ENCODE data around the gene LBH.
A peak's percentile ranks its signal among the peaks of the same experiment; 100 is the strongest.

The LBH gene

DNA sequence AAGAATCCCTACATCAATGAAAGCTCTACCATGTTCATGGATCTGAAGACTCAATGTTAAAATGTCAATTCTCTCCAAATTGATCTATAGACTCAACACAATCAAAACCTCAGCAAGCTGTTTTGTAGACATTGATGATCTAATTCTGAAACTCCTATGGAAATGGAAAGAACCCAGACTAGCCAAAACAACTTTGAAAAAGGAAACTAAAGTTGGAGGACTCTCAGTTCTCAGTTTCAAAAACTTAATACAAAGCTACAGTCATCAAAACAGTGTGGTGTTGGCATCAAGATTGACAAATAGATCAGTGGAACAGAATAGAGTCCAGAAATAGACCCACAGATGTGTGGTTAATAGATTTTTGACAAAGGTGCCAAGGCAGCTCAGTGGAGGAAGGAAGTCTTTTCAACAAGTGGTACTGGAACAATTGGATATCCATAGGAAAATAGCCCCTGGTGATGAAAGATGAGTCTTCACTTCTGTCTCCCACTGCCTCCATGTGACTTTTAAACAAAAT is 30.4 kb downstream of the LBH start:
- TF ChIP-seq, protein P1, sequence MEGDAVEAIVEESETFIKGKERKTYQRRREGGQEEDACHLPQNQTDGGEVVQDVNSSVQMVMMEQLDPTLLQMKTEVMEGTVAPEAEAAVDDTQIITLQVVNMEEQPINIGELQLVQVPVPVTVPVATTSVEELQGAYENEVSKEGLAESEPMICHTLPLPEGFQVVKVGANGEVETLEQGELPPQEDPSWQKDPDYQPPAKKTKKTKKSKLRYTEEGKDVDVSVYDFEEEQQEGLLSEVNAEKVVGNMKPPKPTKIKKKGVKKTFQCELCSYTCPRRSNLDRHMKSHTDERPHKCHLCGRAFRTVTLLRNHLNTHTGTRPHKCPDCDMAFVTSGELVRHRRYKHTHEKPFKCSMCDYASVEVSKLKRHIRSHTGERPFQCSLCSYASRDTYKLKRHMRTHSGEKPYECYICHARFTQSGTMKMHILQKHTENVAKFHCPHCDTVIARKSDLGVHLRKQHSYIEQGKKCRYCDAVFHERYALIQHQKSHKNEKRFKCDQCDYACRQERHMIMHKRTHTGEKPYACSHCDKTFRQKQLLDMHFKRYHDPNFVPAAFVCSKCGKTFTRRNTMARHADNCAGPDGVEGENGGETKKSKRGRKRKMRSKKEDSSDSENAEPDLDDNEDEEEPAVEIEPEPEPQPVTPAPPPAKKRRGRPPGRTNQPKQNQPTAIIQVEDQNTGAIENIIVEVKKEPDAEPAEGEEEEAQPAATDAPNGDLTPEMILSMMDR (IDR thresholded peaks at IDR 0.05; ENCODE audit: low read depth, low read length) = no peak
- H3K4me3 ChIP-seq (replicated peaks in 1 of 2; ENCODE audit: low read depth in 2 of 2, low read length in 2 of 2) = no peak overlapping the region
- no peak for DNase-seq (ENCODE audit: low read depth in 2 of 2)

DNA sequence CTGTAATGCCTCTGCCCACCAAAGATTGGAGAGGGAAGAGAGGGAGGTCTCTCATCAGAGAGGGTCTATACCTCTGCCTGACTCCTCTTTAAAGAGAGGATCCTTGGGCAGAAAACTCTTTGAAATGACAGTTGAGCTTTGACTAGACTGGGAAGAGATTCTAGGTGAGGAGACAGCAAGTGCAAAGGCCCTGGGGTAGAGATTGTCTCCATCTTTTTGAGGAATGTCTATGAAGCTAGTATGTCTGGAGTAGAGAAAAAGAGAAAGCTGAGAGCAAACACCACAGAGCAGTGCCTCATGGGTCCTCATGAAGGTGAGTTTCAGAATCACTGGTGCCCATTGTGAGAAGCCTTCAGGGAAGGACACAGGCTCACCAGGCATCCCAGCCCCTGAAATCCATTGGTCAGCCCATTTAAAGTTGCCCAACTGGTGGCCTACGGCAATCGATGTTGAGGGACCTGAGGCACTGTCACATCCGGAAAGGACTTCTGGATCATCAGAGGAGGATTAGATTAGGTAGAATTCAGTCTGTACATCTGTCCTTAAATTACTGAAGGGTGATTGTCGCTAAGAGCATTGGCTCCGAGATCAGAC is 31.5 kb downstream of the LBH start:
- TF ChIP-seq, protein P1 (IDR thresholded peaks at IDR 0.05; ENCODE audit: low read depth, low read length) = no peak
- DNase-seq (ENCODE audit: low read depth in 2 of 2) = no peak
- H3K4me3 ChIP-seq (replicated peaks in 1 of 2; ENCODE audit: low read depth in 2 of 2, low read length in 2 of 2) = no peak overlapping the region

DNA sequence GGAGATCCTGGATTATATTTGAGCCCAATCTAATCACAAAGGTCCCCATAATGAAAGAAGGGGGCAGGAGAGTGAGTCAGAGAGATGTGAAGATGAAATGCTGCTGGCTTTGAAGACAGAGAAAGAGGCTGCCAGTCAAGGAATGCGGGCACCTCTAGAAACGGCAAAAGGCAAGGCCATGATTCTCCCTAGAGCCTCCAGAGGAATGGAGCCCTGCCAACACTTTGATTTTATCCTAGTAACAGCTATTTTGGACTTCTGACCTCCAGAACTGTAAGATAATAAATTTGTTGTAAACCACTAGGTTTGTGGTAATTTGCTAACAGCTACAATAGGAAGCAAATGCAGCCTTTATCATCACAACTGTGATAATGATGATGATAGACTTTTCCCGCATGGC is 32.9 kb downstream of the LBH start:
- DNase-seq (ENCODE audit: low read depth in 2 of 2) = no peak
- TF ChIP-seq, protein P1 (IDR thresholded peaks at IDR 0.05; ENCODE audit: low read depth, low read length) = no peak
- no peak overlapping the region for H3K4me3 ChIP-seq (replicated peaks in 1 of 2; ENCODE audit: low read depth in 2 of 2, low read length in 2 of 2)

DNA sequence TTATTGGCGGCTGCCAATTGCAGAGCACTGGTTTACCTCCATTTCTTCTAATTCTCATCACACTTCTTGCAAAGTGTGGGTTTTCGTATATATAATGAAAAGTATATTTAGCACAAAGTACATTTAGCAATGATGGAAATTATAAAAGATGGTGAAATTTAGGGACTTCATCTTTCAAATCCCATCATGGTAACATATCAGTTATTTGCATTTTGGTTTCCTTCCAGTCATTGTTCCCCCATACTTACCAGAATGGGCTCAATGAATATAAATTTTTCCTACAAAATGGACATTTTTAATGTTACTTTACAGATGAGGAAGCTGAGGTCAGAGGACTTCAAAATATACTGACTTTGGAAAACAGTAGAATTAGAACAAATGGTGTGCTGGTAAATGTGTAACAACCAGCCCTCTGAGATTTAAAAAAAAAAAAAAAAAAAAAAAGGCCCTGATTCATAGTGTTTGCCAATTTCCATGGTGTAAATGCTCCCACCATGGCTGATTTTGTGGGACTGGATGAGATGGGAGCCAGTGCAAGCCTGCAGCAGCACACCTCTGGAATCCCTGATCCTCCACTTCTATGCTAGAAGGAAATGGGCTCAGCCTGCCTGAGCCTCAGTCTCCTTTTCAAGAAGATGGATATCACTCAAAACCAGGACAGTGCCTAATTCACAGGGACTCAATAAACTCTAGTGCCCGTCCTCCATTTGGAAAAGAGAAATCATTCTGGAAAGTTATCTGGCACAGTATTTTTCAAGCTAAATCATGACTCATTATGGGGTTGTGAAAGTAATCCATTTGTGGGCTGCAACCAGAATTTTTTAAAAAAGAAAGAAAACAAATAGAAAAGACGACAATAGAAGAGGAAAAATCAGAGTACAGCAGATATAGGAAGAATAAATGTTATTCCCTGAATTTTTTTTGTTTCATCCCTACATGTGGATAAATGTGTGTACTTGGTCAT is 34.0 kb downstream of the LBH start:
- peak; percentile 54 to 55 for DNase-seq (ENCODE audit: low read depth in 2 of 2)
- TF ChIP-seq, protein P1 (IDR thresholded peaks at IDR 0.05; ENCODE audit: low read depth, low read length) = no peak
- no peak overlapping the region for H3K4me3 ChIP-seq (replicated peaks in 1 of 2; ENCODE audit: low read depth in 2 of 2, low read length in 2 of 2)

DNA sequence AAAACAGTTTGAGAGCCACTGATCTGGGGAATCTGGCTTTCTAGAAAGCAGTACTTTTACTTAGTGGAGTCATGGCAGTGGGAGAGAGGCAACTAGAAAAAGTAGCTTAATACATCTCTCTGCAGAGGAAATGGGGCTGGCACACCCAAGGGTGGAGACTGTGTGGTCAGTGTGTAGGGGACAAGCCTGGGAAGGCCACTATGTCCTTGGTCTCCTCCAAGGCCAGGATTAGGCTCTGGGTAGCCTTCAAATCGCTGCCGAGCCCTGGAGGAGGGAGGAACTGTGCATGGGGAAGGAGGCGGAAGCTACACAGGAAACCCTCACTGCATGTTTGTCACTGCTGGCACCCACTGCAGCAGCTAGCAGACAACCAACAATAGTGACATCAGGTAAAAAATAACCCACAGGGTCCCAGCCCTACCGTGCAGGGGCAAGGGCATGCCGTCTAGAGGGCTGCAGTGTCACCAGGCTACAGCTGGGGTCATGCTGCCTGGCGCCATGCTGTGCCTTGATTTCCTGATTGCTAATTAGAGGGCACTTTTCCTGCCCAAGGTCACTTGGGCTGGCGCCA is 34.8 kb downstream of the LBH start:
- no peak overlapping the region for H3K4me3 ChIP-seq (replicated peaks in 1 of 2; ENCODE audit: low read depth in 2 of 2, low read length in 2 of 2)
- peak in 1 of 2 donors; percentile 24 for DNase-seq (ENCODE audit: low read depth in 2 of 2)
- TF ChIP-seq, protein P1 (IDR thresholded peaks at IDR 0.05; ENCODE audit: low read depth, low read length) = no peak

DNA sequence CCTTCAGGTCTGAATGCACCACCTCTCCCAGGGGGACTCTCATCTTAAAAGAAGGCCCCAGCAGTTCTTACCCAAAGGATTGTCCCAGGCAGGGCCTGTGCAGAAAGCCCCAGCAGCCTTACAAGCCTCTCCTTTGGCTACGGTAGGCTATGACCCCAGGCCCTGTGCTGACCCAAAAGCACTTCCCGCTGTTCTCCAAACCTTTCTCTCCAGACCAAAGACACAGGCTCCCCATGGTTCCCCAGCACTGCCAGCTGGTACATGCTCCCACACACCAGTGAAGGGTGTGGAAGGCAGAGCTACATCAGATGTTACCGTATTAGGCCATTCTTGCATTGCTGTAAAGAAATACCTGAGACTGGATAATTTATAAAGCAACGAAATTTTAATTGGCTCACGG is 35.4 kb downstream of the LBH start:
- TF ChIP-seq, protein P1 (IDR thresholded peaks at IDR 0.05; ENCODE audit: low read depth, low read length) = no peak
- H3K4me3 ChIP-seq (replicated peaks in 1 of 2; ENCODE audit: low read depth in 2 of 2, low read length in 2 of 2) = no peak overlapping the region
- DNase-seq (ENCODE audit: low read depth in 2 of 2) = no peak
